Measurements from ENCODE around the gene FADS3. TPM values are rescaled to one million over a fixed set of nuclear protein-coding genes. Genes with fewer than 3 reads are reported as not detected.

Gene FADS3
- total and polyA plus RNA-seq, 9 of the 15 experiments (the other 6 are each of a cell fraction or from before 2014, with no cell fraction given), result 0.97 to 148 (median 92.7) TPM

DNA sequence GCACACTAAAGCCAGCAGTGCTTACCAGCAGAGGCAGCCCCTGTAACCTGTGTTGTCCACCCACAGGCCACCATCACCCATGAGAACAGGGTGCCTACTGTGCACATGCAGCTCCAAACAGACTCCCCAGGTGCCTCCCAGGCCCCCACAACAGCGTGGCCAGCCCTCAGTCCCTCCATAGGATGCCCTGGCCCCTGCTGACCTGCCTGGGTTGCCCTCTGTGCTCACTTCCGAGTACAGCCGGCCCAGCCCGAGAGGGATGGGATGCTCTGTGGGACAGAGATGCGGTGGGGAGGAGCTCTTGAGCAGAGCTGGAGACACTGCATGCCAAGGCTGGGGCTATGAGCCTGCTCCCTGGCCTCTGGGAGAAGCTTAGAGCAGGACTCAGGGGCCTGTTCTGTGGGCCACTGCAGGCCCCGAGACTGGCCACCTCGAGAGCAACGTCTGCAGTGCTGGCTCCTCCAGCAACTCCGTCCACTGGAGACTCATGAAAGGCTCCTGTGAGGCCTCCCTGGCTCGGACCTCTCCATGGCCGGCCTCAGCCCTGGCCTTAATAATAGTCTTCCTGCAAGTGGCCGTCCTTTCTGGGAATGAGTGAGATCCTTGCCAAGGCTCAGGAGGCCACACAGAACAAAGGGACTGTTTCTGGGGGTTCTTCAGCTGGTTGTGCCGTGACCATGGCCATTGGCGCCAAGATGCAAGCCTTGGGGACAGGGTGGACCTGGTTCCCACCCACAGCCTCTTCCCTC, 36.2 kb downstream of the FADS3 start:
- no peaks in the 10 kb centered on the region for H3K27me3 ChIP-seq (ENCODE audit: control insufficient read depth in 2 of 2, insufficient read depth in 2 of 2, low read length in 2 of 2)
- TF ChIP-seq, protein P1, sequence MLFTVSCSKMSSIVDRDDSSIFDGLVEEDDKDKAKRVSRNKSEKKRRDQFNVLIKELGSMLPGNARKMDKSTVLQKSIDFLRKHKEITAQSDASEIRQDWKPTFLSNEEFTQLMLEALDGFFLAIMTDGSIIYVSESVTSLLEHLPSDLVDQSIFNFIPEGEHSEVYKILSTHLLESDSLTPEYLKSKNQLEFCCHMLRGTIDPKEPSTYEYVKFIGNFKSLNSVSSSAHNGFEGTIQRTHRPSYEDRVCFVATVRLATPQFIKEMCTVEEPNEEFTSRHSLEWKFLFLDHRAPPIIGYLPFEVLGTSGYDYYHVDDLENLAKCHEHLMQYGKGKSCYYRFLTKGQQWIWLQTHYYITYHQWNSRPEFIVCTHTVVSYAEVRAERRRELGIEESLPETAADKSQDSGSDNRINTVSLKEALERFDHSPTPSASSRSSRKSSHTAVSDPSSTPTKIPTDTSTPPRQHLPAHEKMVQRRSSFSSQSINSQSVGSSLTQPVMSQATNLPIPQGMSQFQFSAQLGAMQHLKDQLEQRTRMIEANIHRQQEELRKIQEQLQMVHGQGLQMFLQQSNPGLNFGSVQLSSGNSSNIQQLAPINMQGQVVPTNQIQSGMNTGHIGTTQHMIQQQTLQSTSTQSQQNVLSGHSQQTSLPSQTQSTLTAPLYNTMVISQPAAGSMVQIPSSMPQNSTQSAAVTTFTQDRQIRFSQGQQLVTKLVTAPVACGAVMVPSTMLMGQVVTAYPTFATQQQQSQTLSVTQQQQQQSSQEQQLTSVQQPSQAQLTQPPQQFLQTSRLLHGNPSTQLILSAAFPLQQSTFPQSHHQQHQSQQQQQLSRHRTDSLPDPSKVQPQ (CRISPR knock-in tag; IDR thresholded peaks at IDR 0.05; ENCODE audit: borderline replicate concordance), result no peak
- TF ChIP-seq MCM5 (IDR thresholded peaks at IDR 0.05; ENCODE audit: low read depth) (no peak), HNRNPK (IDR thresholded peaks at IDR 0.05; ENCODE audit: low read depth, low read length, poor library complexity, severe bottlenecking) (no peak), NR2C1 (IDR thresholded peaks at IDR 0.05) (no peak), NR2C1 (tag; IDR thresholded peaks at IDR 0.05) (no peak)
- 73% methylated on average over 13 of the region's 14 CpGs for WGBS (ENCODE audit: insufficient coverage, low coverage, missing lambda C conversion rate)
- no peak overlapping the region for H3K4me2 ChIP-seq (ENCODE audit: insufficient read depth, low read length)
- H3K36me3 ChIP-seq (ENCODE audit: control insufficient read depth, insufficient read depth, low read length), result peaks cover 7% of the 10 kb centered on the region; the same call in 2 of the 3 replicates
- no peaks in the 10 kb centered on the region for H3K9me3 ChIP-seq (replicated peaks; ENCODE audit: control insufficient read depth, insufficient read depth, low read depth, low read length)
- no peaks in the 10 kb centered on the region for H4K20me1 ChIP-seq (replicated peaks; ENCODE audit: control insufficient read depth, insufficient read depth, low read length)
- DNase-seq (ENCODE audit: extremely low read depth in 1 of 4, low spot score in 3 of 4), result no peak
- no peak for ATAC-seq
- H3K4me1 ChIP-seq (replicated peaks in 1 of 2; ENCODE audit: control insufficient read depth in 2 of 2, insufficient read depth in 2 of 2, low read length in 2 of 2), result peaks cover 15 to 59% of the 10 kb centered on the region in 2 experiments
- H3K4me3 ChIP-seq, result no peak overlapping the region
- peak overlapping the region in 1 of 2 experiments; percentile 67; a peak in 2 of 4 replicates for H3K9ac ChIP-seq (ENCODE audit: insufficient read depth in 1 of 2, low read depth in 2 of 2, low read length in 2 of 2)
- H3K9me1 ChIP-seq (ENCODE audit: control insufficient read depth, insufficient read depth, low read length), result no peaks in the 10 kb centered on the region
- ChIA-PET CTCF (ENCODE audit: low intra/inter-chr PET ratio) (no interaction called here), POLR2A (interaction anchor here (0.7 to 2.1 kb wide), 3 partner anchors 36 to 63 kb away, joined by 3 to 6 read pairs (median 4); no protein-coding TSS in a partner anchor)
- no TSS peak for BruUV-seq (replicated peaks)
- no peak for FAIRE-seq
- in situ Hi-C loops (cut with MboI) (no loop called here), intact Hi-C loops (cut with micrococcal nuclease) (no loop called here)
- H3K79me2 ChIP-seq (ENCODE audit: control insufficient read depth, insufficient read depth, low read length), result no peaks in the 10 kb centered on the region
- H3K27ac ChIP-seq (ENCODE audit: extremely low read depth, low read depth, low read length), result no peak overlapping the region
- H2AFZ ChIP-seq (ENCODE audit: low read depth, low read length), result no peak overlapping the region

All from K562 (cell line).